ENCODE measurements around the gene DACH2.

- TF ChIP-seq CTCF (IDR thresholded peaks at IDR 0.05; ENCODE audit: low read length), result no peak
- no peak for TF ChIP-seq EZH2 (IDR thresholded peaks at IDR 0.05; ENCODE audit: borderline replicate concordance, low read length)
Observed at GRCh38 chrX:86149119-86149518, 868 bp downstream of the DACH2 start.

Data from OCI-LY1 (cell line).